Neural cell (in vitro differentiated cells): ENCODE results near the gene MAP2K7.

Experiments used
- EZH2 ChIP-seq: fragments of 200-600, 300-800 bp; shearing (Covaris generic), sonication (generic); IDR thresholded peaks from 2 replicates; pipeline ENCODE4 v1.6.1; 2014; ENCODE audit warnings: antibody characterized with exemption, low read length, borderline replicate concordance, mild to moderate bottlenecking; ENCODE audit not compliant: insufficient read depth, poor library complexity, severe bottlenecking
- RAD21 ChIP-seq: fragments of 450-650 bp; conservative IDR thresholded peaks from 2 replicates; pipeline ENCODE4 v1.6.1; 2014; ENCODE audit warnings: antibody characterized with exemption, mild to moderate bottlenecking, moderate library complexity
- TF ChIP-seq, protein P1 (sequence below): fragments of 450-650 bp; IDR thresholded peaks from 2 replicates; pipeline ENCODE4 v1.5.1; 2014; ENCODE audit warnings: antibody characterized with exemption, mild to moderate bottlenecking, moderate library complexity; ENCODE audit not compliant: poor library complexity, severe bottlenecking

DNA sequence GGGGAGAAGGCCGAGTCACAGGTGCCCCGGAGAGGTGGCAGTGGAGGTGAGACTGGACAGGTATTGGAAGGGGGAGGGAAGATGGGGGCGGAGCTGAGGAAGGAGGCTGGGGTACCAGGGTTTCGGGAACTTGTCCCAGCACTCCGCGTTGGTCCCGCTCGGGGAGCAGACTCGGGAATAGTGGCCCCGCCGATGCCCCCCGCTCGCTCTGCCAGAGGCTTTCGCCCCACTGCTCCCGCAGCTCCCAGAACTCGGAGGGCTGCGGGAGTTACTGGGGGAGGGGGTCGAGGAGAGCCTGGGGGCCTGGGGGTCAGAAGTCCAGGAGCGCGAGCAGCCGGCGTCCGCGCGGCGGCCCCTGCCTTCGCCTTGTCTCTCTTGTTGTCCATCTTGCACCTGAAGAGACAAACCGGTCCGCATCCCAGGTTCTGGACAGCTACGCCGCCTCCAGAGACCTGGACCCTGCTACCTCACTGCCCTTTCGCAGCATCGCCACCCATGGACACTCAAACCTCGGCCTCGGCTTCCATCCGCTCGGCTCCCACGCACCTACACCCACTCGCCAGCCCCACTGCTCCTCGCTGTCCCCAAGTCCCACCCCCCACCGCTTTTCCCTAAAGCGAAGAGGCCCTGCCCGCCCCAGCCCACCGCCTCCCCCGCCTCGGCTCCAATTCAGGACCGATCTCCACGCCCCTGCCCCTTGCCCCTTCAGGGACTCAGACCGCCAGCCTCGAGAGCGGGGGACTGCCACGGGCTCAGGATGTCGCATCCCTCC is 30.2 kb upstream of the MAP2K7 start:
- TF ChIP-seq, protein P1, sequence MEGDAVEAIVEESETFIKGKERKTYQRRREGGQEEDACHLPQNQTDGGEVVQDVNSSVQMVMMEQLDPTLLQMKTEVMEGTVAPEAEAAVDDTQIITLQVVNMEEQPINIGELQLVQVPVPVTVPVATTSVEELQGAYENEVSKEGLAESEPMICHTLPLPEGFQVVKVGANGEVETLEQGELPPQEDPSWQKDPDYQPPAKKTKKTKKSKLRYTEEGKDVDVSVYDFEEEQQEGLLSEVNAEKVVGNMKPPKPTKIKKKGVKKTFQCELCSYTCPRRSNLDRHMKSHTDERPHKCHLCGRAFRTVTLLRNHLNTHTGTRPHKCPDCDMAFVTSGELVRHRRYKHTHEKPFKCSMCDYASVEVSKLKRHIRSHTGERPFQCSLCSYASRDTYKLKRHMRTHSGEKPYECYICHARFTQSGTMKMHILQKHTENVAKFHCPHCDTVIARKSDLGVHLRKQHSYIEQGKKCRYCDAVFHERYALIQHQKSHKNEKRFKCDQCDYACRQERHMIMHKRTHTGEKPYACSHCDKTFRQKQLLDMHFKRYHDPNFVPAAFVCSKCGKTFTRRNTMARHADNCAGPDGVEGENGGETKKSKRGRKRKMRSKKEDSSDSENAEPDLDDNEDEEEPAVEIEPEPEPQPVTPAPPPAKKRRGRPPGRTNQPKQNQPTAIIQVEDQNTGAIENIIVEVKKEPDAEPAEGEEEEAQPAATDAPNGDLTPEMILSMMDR = no peak
- TF ChIP-seq RAD21 (no peak), EZH2 (no peak)
